HG02973 (cell line): ENCODE results near the gene VILL.

Source experiments
- ATAC-seq: cut with Tn5 transposase; IDR thresholded peaks from one replicate; pipeline ENCODE4 v1.9.1; 2021; ENCODE audit warnings: moderate library complexity; ENCODE audit not compliant: unreplicated experiment

VILL gene

DNA sequence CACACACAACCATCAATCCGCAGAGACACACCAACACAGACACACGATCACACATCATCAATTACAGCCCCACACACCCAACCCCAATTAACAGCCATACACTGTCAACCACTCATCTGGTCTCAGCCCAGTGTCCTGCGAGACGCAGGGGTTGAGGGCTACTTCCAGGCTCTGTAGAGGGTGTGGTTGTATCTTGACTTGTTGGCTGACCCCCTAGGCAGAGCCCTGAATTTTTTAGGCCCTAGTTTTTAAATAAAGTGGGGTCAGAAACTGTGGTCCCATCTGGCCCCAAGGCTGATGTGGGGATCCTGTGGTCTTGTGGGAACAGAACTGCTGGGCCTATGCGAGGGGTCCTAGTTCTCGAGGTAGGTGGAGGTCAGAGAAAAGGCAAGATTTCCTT lies 9.2 kb downstream of the VILL start:
- no peak for ATAC-seq

DNA sequence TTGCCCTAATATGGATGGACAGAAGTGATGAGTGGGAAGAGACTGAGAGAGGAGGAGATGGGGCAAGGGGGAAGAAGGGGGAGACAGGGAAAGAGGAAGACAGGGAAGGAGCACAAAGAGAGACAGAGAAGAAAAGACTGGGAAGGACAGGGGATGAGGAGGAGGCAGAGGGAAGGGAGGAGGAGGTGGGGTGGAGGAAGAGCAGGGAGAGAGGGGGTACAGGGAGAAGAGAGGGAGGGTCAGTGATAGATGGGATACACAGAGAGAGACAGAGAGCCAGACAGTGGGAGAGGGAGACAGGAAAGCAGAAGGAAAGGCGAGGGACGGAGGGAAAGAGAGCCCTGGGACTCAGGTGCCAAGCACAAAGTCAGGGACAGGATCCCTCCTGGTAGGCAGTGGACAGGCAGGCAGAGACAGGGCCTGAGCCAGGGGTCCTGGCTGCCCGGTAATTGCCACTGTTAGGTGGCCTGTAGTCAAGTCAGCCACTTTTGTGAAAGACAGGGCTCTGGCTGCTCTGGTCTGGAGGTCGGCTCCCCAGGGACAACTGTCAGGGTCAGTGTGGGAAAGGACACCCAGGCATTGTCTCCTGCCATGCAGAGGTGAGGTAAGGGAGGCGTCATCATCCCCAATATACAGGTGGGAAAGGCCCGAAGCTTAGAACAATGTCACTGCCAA lies 9.8 kb downstream of the VILL start:
- ATAC-seq: no peak

DNA sequence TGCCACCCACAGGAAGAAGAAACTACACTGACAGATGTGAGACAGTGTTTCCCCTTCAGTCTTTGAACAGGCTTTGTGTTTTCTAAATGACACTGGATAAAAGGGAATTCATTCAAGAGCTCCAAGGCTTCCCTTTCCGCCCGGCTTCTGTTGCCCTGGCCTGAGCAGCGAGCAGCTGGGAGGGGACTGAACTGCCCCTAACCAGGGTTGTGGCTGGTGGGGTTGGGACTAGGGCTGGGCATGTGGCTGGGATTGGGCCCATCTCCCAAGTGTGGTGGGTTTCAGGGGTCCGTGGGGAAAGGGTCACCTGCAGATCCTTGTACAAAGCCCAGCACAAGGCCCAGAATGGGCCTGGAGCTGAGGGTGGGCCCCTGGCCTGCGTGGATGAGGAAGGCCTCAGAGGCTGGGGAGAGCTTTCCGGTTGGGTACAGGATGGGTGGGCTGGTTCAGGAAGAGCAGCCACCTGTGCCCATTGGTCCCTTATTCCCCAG lies 10.4 kb downstream of the VILL start:
- ATAC-seq: no peak

DNA sequence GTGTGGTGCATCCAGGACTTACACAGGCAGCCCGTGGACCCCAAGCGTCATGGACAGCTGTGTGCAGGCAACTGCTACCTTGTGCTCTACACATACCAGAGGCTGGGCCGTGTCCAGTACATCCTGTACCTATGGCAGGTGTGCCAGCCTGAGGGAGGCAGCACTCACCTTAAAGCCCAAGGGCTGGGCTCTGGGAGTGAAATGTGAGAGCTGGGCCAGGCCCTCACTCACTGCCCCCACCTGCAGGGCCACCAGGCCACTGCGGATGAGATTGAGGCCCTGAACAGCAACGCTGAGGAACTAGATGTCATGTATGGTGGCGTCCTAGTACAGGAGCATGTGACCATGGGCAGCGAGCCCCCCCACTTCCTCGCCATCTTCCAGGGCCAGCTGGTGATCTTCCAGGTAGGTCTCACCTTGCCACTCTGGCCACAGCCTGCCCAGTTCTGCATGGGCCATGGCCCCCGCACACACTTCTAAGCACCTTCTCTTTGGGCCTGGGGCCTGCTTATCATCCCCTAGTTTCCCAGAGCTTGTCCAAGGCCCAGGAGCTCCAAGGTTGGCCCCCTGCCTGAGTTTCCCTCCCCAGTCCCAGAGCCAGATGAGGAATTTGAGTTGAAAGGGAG lies 11.0 kb downstream of the VILL start:
- ATAC-seq: no peak

DNA sequence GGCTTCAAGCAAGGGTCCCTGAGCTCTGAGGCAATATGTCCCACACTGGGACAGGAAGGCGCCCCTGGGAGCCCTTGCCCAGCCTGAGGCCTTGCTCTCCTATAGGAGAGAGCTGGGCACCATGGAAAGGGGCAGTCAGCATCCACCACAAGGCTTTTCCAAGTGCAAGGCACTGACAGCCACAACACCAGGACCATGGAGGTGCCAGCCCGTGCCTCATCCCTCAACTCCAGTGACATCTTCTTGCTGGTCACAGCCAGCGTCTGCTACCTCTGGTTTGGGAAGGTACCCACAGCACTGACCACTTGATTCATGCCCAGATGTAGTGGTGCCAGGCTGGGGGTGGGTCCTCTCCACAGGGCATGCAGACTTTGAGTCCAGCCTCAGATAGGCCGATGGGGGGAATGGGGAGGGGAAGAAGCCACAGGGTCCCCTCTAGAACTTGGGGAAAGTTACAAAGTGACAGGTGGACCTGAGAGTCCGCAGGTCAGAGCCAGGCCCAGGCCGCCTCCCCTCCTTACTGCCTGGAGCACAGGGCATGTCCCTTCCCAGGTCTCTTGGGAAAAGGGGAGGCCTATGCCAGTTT lies 11.8 kb downstream of the VILL start:
- ATAC-seq: no peak

DNA sequence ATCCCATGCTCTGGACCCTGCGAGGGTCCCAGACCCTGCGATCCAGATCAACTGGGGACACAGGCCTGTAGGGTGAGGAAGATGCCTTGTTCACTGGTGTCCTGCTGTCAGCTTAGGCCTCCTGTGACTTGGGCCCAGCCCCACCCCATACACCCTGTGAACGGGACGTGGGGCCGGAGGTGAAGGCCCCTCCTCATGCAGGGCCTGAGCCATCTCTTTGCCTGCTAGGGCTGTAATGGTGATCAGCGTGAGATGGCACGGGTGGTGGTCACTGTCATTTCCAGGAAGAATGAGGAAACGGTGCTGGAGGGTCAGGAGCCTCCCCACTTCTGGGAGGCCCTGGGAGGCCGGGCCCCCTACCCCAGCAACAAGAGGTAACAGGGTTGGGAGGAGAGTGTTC lies 12.4 kb downstream of the VILL start:
- no peak for ATAC-seq

DNA sequence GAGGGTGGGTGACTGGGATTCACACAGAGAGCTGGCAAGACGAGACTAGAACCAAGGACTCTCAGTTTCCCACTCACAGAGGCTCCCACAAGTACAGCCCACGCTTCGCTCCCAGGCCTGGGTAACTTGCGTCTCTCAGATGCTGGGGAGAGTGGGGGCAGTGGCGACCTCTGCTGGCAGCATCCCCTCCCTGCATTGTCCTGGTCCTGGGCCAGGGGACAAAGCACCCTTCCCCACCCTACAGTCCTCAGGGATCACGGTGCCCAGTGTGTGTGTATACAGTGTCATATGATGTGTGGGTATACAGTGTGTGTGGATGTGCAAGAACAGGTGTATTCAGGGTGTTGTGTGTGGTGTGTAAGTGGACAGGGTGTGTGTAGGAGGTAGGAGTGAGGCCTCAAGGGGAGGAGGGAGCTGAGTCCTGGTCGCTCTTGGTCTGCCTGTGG lies 12.8 kb downstream of the VILL start:
- no peak for ATAC-seq

DNA sequence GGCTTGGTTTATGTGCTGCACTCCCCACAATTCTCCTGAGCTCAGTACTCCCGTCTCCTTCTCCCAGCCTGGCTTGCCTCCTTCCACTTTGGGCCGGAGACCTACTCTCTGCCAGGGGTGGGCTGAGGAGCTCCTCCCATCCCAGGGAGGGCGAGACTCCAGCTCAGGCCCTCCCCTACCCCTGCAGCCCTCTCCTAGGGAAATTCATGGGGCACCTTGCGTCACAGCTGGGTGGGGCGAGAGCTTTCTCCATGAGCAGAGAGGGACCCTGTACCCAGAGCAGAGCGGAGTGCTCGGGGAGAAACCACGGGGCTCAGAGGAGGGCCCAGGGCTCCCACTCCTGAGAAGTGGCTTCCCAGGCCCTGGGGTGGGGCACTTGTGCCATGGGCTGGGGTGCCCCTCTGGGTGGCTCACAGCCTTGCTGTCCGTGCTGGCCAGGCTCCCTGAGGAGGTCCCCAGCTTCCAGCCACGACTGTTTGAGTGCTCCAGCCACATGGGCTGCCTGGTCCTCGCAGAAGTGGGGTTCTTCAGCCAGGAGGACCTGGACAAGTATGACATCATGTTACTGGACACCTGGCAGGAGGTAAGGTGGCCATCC lies 13.3 kb downstream of the VILL start:
- no peak for ATAC-seq

DNA sequence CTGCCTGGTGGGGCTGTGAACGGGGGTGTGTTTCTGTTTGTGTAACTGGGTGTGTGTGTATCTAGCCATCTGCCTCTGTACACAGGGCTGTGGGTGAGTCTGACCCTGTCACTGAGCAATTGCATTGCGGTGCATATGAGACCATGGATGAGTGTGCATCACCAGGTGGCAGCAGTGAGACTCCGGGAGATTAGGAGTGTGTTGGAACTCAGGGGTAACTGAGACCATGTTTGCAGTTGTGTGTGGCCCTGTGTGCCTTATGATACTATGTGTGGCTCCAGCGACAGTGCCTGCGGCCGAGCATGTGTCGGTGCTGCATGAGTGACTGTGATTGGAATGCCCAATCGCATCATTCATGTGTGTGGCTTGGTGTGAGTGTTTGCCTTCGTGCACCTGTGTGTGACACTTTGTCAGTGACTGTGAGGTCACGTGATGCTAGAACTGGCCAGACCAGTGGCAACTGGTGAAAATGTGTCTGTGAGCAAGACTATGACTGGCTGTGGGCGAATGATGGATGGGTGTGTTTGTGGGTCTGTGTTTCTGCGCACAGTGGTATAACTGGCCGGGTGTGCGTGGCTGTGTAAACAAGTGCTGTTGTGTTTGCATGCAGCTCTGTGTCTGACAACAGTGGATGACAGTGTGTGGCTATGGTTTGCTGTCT lies 14.0 kb downstream of the VILL start:
- no peak for ATAC-seq

DNA sequence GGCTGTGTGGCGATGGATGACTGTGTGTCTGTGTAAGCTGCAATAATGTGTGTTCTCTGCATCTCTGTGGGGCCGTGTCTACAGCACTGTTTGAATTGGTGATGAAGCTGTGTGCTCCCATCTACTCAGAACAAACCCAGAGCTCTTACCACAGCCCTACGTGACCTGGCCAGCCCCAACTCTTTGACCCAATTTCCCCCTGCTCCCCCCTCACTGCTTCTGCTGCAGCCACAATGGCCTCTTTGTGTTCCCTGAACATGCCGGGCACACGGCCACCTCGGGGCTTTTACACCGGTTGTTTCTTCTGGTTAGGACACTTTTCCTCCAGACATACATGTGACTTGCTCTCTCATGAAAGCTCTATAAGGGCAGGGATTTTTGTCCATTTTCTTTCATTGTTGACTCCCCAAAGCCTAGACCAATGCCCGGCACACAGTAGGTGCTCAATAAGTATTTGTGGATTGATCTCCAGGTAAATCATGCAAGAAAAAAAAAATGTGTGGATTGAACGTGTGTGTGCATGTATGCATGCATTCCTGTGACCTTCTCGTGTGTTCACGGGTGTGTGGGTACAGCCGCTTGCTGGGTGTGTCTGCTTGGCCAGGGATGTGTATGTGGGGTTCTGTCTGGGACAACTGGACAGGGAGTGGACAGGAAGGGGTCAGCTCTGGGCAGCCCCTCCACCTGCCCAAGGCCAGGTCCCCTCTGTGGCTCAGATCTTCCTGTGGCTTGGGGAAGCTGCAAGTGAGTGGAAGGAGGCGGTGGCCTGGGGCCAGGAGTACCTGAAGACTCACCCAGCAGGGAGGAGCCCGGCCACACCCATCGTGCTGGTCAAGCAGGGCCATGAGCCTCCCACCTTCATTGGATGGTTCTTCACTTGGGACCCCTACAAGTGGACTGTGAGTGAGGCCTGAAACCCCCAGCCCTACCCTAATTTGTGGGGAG lies 14.8 kb downstream of the VILL start:
- no peak for ATAC-seq

DNA sequence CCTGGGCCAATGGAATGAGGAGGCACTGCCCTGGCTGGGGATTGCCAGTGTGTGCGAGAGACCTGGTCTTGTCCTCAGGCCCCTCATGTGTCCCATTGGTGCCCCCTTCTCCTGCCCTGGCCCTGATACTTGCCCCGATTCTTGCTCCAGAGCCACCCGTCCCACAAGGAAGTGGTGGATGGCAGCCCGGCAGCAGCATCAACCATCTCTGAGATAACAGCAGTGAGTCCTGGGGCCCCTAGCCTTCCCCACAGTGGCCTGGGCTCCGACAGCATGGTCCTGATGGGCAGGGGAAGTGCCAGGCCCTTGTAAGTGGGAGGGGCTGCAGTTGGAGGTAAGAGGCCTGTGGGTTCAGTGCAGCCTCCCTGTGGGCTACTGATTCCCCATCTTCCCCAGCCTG lies 15.4 kb downstream of the VILL start:
- ATAC-seq: no peak

DNA sequence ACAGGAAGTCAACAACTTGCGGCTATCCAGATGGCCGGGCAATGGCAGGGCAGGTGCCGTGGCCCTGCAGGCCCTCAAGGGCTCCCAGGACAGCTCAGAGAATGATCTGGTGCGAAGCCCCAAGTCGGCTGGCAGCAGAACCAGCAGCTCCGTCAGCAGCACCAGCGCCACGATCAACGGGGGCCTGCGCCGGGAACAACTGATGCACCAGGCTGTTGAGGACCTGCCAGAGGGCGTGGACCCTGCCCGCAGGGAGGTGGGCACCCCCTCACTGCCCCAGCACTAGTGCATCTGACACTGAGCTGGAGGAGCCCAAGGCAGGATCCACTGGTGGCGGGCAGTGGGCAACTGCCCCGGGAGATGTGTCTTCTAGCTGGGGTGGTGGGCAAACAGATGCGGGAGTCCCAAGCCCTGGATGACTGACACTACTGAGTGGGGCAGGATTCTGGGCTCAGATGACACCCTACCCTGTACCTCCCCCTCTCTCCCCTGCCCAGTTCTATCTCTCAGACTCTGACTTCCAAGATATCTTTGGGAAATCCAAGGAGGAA lies 15.9 kb downstream of the VILL start:
- ATAC-seq: no peak

DNA sequence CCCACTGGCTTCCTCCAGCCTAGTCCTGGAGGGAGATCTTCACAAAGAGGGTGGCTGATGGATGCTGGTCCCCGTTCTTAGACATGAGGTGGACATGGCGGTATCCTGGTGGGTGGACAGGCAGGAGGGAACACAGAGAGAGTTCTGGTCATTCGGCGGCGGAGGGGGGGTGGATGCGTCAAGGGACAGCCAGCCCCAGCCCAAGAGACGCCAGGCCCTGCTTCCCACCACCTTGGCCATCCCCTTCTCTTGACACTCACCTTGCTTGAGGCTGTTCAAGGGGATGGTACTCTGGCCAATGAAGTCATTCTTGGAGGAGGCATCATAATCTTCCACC lies 17.1 kb downstream of the VILL start:
- ATAC-seq: no peak

DNA sequence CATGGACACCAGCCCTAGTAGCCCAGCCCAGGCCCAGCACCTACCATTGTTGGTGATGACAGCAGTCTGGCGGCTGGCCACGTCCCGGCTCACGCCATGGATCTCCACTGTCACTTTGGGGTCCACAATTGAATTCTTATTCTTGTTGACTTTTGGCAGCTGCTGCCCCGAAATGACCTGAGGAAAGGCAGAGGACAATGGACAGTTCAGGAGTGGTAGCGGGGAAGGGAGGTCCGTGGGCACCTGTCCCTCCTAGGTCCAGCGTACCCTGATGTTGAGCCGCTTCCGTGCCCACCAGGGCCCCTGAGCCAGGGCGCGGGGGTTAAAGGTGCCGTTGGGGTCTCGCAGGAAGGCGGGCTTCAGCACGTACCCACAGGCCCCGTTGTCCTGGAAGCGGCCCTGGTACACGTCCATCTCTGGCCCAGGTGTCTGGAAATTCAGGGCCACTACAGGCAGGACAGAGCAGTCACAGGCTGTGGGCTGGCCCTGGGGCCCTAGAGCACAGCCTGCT lies 17.7 kb downstream of the VILL start:
- no peak for ATAC-seq

DNA sequence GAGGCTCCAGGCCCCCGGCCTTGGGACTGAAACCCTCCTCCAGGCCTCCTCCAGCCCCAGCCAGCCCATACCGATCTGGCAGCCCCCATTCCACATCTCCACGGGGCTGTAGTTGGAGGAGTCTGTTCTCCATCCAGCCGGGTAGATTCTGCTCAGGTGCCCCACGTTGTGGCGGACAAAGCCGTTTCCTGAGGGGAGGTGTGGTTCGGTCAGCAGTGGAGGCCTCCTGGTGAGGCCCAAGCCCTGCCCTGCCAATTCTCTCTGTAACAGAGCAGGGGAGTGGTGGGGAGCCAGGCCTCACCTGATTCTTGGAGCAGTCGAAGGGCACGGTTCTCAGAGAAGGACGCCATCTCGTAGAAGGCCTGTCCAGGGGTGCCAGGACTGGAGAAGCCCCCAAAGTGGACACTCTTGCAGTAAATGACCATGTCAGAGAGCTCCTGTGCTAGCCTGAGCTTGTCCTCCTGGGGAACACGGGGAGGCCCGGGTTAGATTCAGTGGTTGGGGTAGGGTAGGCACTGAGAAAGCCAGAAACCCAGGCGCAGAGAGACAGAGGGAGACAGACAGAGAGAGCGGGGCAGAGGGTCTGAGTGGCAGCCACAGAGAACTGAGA lies 18.5 kb downstream of the VILL start:
- ATAC-seq: no peak

DNA sequence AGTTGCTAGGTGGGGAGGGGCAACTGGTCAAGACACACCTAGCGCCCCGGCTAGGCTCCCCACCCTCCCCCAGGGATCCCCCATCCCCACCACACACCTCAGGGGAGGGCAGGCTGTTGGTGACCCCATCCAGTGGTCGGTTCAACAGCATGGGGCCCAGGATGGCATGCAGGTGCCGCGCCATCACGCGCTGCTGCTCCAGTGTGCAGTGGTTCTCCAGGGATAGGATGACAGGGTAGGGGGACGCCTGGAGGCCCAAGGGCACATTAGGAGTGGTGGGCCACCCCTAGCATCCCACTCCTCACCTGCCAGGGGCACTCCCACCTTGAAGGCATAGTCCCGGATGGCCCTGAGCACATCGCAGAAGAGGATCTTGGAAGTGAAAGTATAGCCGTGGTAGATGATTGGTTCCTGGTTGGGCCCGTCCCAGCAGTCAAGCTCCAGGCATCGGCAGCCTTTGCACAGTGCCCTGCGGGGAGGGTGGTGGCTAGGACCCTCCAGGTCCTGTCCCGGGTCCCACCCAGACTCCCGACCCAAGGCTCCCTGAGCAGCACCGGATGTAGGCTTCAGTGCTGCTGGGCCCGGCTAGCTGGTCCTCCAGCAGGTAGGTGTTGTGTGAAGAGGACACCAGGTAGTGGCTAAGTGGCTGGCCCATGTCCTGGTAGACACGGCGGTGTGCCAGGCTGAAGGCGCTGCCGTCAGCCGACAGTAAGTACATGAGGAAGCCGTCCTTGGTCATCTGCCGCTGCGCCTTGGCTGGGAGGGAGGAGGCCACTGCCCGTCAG lies 19.4 kb downstream of the VILL start:
- no peak for ATAC-seq

DNA sequence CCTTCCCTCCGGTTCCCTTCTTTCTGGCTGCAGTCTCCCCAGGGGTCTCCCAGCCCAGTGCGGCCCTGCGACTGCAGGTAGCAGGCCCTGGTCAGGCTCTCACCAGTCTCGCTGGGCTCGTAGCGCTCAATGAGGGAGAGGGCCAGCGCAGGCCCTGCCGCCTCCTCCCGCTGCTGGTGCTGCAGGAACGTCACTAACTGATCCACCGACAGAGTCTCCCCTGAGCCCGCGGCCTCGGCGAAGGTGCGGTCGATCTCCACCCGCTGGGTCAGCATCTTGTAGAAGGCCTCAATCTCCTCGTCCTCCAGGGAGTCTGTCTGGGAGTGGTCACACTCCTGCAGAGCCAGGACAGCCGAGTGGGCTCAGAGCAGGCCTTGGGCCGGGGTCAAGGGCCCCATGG lies 20.5 kb downstream of the VILL start:
- no peak for ATAC-seq

DNA sequence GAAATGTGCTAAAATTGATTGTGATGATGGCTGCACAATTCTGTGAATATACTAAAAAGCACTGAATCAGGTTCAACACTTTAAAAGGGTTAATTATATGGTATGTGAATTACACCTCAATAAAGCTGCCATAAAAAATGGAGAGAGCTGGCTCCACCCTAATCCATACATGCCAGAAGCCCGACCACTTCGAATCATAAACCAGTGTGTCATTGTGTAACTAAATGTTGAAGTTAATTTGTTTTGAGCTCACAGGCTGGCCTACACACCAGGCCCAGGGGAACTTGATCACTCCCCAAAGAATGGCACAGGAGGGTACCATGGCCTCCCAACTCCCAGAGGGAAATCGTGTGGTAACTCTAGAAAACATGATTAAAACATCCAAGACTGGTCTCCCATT lies 24.9 kb downstream of the VILL start:
- ATAC-seq: no peak

DNA sequence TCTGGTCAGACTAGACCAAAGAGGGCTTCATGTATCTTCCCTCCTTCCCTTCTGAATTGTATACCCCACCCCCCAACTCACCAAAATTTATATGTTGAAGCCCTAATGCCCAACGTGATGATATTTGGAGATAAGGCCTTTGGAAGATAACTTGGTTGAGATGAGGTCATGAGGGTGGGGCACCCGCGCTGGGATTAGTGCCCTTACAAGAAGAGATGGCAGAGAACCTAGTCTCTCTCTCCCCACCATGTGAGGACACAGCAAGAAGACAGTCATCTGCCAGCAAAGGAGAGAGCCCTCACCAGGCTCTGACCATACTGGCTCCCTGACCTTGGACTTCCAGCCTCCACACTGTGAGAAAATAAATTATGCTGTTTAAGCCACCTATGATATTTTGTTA lies 25.4 kb downstream of the VILL start:
- ATAC-seq: no peak
